Naive B cell (primary cell): ENCODE data around the gene TAX1BP3. TPM values are rescaled to one million over a fixed set of nuclear protein-coding genes. Genes with fewer than 3 reads are reported as not detected.

Experiments
- ATAC-seq, 2 donors: fragments of 150-1000 bp; cut with Tn5 transposase; 2 replicates each; pipeline ENCODE4 v1.10.0; 2021; ENCODE audit warnings: low read depth in 2 of 2, mild to moderate bottlenecking in 2 of 2, moderate library complexity in 2 of 2
- DNase-seq: peaks from one replicate; pipeline ENCODE4 v3.0.0; 2022
- H3K27ac Mint-ChIP-seq, 6 donors: one replicate each; pipeline ENCODE4 v1.8.0; 2020 to 2022; ENCODE audit warnings: mild to moderate bottlenecking in 6 of 6, mixed read lengths in 6 of 6, moderate library complexity in 5 of 6, inconsistent platforms in 2 of 6
- H3K27me3 Mint-ChIP-seq, 3 donors: one replicate each; pipeline ENCODE4 v1.8.0; 2021 to 2022; ENCODE audit warnings: mixed read lengths in 3 of 3, mild to moderate bottlenecking in 1 of 3
- H3K36me3 Mint-ChIP-seq, 2 donors: one replicate each; pipeline ENCODE4 v1.8.0; 2020 to 2022; ENCODE audit warnings: mixed read lengths in 2 of 2, inconsistent platforms in 1 of 2, mild to moderate bottlenecking in 1 of 2
- H3K4me1 Mint-ChIP-seq, 3 donors: one replicate each; pipeline ENCODE4 v1.8.0; 2020 to 2022; ENCODE audit warnings: mixed read lengths in 3 of 3, inconsistent platforms in 1 of 3, mild to moderate bottlenecking in 1 of 3, moderate library complexity in 1 of 3
- H3K4me3 Mint-ChIP-seq, 8 donors: one replicate each; pipeline ENCODE4 v1.8.0; 2020 to 2022; ENCODE audit warnings: mild to moderate bottlenecking in 8 of 8, mixed read lengths in 8 of 8, moderate library complexity in 8 of 8, inconsistent platforms in 2 of 8
- H3K9me3 Mint-ChIP-seq, 7 donors: one replicate each; pipeline ENCODE4 v1.8.0; 2020 to 2022; ENCODE audit warnings: mixed read lengths in 7 of 7, mild to moderate bottlenecking in 5 of 7, inconsistent platforms in 2 of 7, moderate library complexity in 1 of 7
- polyA plus RNA-seq, 6 donors: library from polyadenylated mRNA; unstranded; fragments of 300-500 nt; fragmentation: Illumina TruSeq; gene quantifications; one replicate each; pipeline ENCODE4 v1.2.3, GENCODE V29; 2021; ENCODE audit warnings: low read depth in 6 of 6

TAX1BP3 gene
- polyA plus RNA-seq, 6 donors from 2014 or later, result 37.1 to 56.5 (median 45.1) TPM

DNA sequence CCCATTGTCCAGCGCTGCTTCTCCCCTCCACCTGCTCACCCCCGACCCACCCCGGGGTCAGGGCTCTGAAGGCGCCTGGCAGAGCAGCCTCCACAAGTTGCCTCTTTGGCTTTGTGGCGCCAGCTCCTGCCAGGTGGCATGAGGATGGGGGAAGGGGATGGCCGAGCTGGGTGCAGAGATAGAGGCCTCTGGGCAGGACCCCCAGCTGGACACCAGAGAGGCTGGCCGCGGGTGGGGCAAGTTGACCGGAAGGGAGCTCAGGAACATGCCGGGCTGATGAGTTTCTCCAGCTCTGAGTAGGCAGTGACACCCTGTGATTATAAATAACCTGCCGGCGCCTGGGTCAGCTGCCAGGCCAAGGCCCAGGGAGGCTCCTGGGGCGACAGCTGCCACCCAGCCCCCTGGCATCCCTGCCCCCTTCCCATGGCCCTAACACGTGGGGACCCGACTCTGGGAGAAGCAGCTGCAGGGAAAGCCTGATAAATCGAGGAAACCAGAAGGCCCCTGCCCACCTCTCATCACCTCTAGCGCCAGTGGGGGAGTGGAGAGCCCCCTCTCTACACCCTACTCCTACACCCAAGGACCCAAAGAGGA, 26.8 kb upstream of the TAX1BP3 start:
- Mint-ChIP-seq H3K4me1 (peaks cover 30 to 74% (median 68%) of the 10 kb centered on the region in 3 donors), H3K4me3 (peak overlapping the region; percentile 95 to 99 (median 98)), H3K27me3 (no peaks in the 10 kb centered on the region), H3K9me3 (peaks cover 0 to 2% (median 0%) of the 10 kb centered on the region in 7 donors), H3K27ac (peak overlapping the region in 5 of 6 donors; percentile 51 to 99 (median 96)), H3K36me3 (peaks cover 3 to 15% of the 10 kb centered on the region in 2 donors)
- ATAC-seq (peak; percentile 3), DNase-seq (peak; percentile 39)

DNA sequence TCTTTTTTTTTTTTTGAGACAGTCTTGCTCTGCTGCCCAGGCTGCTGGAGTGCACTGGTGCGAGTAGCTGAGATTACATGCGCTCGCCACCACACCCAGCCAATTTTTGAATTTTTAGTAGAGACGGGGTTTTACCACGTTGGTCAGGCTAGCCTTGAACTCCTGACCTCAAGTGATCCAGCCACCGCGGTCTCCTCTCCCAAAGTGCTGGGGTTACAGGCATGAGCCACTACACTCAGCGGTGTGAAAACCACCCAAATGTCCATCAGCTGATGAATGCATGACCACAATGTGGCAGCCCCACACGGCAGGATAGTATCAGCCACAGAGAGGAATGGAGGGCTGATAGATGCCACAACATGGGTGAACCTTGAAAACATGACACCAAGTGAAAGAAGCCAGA, 25.5 kb upstream of the TAX1BP3 start:
- H3K36me3 Mint-ChIP-seq, result peaks cover 8 to 15% of the 10 kb centered on the region in 2 donors
- H3K4me1 Mint-ChIP-seq, result peaks cover 35 to 71% (median 64%) of the 10 kb centered on the region in 3 donors
- H3K27me3 Mint-ChIP-seq, result no peaks in the 10 kb centered on the region
- DNase-seq (peak; percentile 81), ATAC-seq (peak; percentile 63 to 67)
- no peaks in the 10 kb centered on the region for H3K9me3 Mint-ChIP-seq
- H3K27ac Mint-ChIP-seq, result peak overlapping the region; percentile 95 to 99 (median 98)
- peak overlapping the region; percentile 95 to 99 (median 98) for H3K4me3 Mint-ChIP-seq

DNA sequence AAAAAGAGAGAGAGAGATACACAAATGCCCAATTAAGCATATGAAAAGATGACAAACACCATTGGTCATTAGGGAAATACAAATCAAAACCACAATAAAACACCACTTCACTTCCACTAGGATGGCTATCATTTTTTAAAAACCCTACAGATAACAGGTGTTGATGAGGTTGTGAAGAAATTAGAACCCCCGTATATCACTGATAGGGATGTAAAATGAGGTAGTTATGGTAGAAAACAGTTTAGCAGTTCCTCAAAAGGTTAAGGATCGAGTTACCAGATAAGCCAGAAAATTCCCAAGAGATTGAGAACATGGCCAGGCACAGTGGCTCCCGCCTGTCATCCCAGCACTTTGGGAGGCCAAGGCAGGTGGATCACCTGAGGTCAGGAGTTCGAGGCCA, 24.8 kb upstream of the TAX1BP3 start:
- DNase-seq (peak; percentile 27), ATAC-seq (no peak)
- Mint-ChIP-seq H3K36me3 (peaks cover 13 to 21% of the 10 kb centered on the region in 2 donors), H3K4me3 (peak overlapping the region; percentile 92 to 99 (median 98)), H3K9me3 (no peaks in the 10 kb centered on the region), H3K27ac (peak overlapping the region; percentile 80 to 96 (median 94)), H3K27me3 (no peaks in the 10 kb centered on the region), H3K4me1 (peaks cover 42 to 72% (median 64%) of the 10 kb centered on the region in 3 donors)

DNA sequence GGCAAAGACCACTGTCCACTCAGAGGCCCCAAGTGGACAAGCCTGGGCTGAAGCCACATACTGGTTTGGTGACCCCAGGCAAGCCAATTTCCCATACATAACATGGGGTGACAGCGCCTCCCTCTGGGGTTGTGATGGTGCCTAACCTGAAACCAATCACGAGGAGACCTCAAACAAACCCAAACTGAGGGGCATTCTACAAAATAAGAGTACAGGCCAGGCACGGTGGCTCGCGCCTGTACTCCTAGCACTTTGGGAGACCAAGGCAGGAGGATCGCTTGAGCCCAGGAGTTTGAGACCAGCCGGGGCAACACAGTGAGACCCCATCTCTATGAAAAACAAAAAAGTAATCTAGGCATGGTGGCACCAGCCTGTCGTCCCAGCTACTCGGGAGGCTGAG, 24.0 kb upstream of the TAX1BP3 start:
- Mint-ChIP-seq H3K4me1 (peaks cover 46 to 67% (median 59%) of the 10 kb centered on the region in 3 donors), H3K9me3 (no peaks in the 10 kb centered on the region), H3K27me3 (no peaks in the 10 kb centered on the region), H3K27ac (peak overlapping the region in 4 of 6 donors; percentile 79 to 95 (median 94)), H3K36me3 (peaks cover 14 to 21% of the 10 kb centered on the region in 2 donors), H3K4me3 (peak overlapping the region; percentile 92 to 99 (median 98))
- no peak for DNase-seq
- no peak for ATAC-seq

DNA sequence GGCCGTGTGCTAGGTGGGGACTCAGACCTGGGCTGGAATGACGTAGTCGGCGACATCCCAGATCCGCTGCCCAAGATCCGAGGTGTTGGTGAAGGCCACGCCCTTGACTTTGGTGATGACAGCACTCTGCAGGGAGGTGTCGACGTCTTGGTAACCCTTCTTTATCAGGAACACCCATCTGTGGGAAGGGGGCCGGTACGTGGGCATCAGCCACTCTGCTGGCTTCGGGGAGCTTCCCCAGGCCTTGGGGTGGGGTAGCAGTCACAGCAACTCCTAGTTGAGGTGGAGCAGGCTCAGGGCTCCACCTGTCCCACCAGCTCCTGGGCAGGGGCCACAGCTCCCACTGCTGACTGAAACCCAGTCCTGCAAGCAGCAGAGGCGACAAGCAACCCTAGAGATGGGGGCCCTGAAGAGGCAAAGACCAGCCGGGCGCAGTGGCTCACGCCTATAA, 23.3 kb upstream of the TAX1BP3 start:
- no peak for DNase-seq
- no peak for ATAC-seq
- no peaks in the 10 kb centered on the region for H3K9me3 Mint-ChIP-seq
- peak overlapping the region in 5 of 6 donors; percentile 44 to 95 (median 95) for H3K27ac Mint-ChIP-seq
- H3K4me1 Mint-ChIP-seq, result peaks cover 46 to 61% (median 52%) of the 10 kb centered on the region in 3 donors
- no peaks in the 10 kb centered on the region for H3K27me3 Mint-ChIP-seq
- peaks cover 14 to 21% of the 10 kb centered on the region in 2 donors for H3K36me3 Mint-ChIP-seq
- H3K4me3 Mint-ChIP-seq, result peak overlapping the region; percentile 75 to 99 (median 90)

DNA sequence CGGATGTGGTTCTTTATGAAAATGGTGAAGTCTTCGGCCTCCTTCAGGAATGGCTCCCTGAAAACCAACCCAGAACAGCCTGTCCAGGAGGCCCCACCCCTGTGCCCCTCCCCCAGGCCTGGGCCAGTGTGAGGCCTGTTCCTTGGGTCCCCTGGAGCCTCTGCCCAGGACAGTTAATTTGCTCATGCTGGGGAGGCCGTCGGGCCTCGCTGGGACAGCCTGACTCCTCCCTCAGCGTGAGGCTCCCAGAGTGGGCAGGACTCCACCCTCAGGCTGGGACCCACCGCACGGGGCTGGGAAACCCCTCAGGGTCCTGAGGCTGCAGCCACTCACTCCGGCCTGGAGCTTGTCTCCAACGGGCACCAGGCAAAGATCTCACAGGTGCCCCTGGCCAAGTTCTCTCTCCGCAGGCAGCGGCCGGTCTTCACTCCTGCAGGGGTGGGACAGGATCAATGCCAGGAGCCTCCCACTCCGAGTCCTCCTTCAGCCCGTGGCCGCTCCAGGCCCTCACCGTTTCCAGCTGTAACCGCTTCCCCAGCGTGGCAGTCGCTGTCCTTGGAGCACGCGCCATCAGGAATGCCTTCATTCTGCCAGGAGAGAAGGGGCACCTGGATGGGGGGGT, 21.8 kb upstream of the TAX1BP3 start:
- Mint-ChIP-seq H3K36me3 (peaks cover 14% of the 10 kb centered on the region in 2 donors), H3K27me3 (no peaks in the 10 kb centered on the region), H3K27ac (peak overlapping the region in 5 of 6 donors; percentile 81 to 97 (median 95)), H3K4me3 (peak overlapping the region; percentile 79 to 98 (median 88)), H3K4me1 (peaks cover 44 to 59% (median 48%) of the 10 kb centered on the region in 3 donors), H3K9me3 (no peaks in the 10 kb centered on the region)
- no peak for ATAC-seq
- DNase-seq, result no peak

DNA sequence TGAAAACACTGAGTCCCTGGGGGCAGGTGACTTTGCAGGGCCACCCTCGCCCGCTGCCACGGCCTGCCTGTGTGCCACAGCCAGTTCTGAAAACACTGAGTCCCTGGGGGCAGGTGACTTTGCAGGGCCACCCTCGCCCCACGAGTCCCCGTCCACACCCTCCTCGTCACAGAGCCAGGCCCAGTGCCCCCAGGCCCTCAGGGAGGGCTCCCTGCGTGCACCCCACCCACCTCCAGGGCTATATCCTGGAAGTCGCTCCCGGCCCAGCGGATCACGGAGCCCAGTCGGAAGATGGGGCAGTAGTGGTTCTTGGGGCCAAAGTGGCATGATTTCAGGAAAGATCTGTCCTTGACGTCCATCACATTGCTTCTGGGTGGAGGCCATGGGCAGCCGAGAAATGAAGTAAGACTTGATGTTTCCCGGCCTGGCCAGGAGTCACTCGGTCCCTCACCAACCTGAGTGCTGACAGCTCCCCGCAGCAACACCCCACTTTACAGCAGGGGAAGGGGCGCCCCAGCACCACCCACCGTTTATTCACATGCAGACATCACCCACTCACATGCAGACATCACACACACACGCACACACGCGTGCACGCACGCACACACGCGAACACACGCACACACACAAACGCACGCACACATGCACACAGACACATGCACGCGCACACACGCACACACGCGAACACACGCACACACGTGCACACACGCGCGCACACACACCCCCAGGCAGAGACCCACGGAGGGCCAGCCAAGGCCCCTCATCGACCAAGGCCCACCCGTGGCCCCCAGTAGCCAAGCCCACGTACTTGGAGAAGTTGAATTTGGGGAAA, 21.1 kb upstream of the TAX1BP3 start:
- Mint-ChIP-seq H3K27ac (peak overlapping the region; percentile 72 to 97 (median 90)), H3K9me3 (no peaks in the 10 kb centered on the region), H3K36me3 (peaks cover 9 to 14% of the 10 kb centered on the region in 2 donors), H3K4me3 (peak overlapping the region; percentile 79 to 96 (median 88)), H3K27me3 (no peaks in the 10 kb centered on the region), H3K4me1 (peaks cover 43 to 65% (median 51%) of the 10 kb centered on the region in 3 donors)
- DNase-seq (peak; percentile 19), ATAC-seq (no peak)

DNA sequence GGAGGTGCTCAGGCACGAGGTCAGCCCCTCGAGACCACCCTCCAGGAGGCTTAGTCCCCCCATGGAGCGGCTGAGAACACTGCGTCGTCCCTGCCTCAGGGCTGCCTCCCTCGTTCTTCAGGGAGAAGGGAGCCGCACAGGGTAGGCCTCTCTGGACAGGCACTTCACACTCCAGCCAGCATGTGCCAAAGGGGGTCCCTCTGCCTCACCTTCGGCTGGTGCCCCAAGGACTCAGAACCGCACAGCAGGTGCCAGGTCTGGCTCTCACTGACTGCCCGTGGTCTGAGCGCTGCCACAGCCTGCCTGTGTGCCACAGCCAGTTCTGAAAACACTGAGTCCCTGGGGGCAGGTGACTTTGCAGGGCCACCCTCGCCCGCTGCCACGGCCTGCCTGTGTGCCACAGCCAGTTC, 20.5 kb upstream of the TAX1BP3 start:
- no peaks in the 10 kb centered on the region for H3K27me3 Mint-ChIP-seq
- H3K27ac Mint-ChIP-seq, result peak overlapping the region in 4 of 6 donors; percentile 85 to 95 (median 93)
- peaks cover 6 to 12% of the 10 kb centered on the region in 2 donors for H3K36me3 Mint-ChIP-seq
- peaks cover 43 to 65% (median 53%) of the 10 kb centered on the region in 3 donors for H3K4me1 Mint-ChIP-seq
- H3K4me3 Mint-ChIP-seq, result peak overlapping the region; percentile 83 to 95 (median 88)
- DNase-seq (peak; percentile 31), ATAC-seq (peak in 1 of 2 donors; percentile 13)
- no peaks in the 10 kb centered on the region for H3K9me3 Mint-ChIP-seq

DNA sequence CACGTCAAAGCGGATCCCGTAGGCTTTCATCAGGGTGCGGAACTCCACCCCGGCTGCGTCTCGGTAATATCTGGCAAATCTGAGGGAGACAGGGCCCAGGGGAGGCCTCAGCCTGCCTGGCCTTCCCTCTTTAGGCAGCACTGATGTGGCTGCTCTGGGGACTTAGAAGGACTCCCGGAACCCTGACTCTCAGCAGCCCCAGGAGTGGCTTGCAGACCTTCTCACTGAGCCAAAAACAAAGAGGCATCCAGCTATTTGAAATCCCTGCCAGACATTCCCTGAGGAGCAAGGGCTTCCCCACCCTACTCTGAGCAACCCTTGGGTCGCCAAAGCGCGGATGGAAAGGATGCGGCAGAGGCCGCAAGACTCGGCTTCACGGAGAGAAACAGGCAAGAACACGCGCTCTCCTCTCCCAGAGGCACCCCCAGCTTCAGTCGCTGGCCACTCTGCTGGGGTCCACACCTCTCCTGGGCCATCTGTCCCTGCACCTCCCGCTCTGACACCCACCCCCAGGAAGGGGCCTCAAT, 19.7 kb upstream of the TAX1BP3 start:
- peaks cover 43 to 67% (median 58%) of the 10 kb centered on the region in 3 donors for H3K4me1 Mint-ChIP-seq
- peaks cover 6 to 11% of the 10 kb centered on the region in 2 donors for H3K36me3 Mint-ChIP-seq
- no peaks in the 10 kb centered on the region for H3K27me3 Mint-ChIP-seq
- no peaks in the 10 kb centered on the region for H3K9me3 Mint-ChIP-seq
- H3K27ac Mint-ChIP-seq, result peak overlapping the region; percentile 85 to 95 (median 90)
- peak; percentile 41 for DNase-seq
- peak overlapping the region; percentile 83 to 95 (median 88) for H3K4me3 Mint-ChIP-seq
- ATAC-seq, result peak; percentile 23 to 36

DNA sequence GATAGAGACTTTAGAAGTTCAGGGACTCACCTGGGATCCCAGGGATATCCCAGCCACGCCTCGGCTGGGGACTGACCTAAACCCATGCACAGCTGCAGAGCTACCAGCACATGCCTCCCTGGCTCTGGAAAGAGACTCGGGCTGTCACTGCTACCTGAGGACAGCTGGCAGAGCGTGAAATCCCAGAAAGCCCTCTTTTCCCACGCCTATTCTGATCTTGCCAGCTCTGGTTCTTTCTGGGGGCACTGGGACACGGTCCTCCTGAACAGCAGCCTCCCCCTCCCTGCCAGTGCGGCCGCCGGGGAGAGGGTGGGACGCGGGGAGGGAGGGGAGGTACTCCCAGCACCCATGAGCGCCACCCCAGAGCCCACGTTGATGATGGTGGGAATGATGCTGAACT, 16.8 kb upstream of the TAX1BP3 start:
- no peaks in the 10 kb centered on the region for H3K9me3 Mint-ChIP-seq
- peak overlapping the region; percentile 49 to 92 (median 80) for H3K27ac Mint-ChIP-seq
- no peak for ATAC-seq
- peak overlapping the region; percentile 15 to 73 (median 41) for H3K4me3 Mint-ChIP-seq
- peaks cover 6 to 11% of the 10 kb centered on the region in 2 donors for H3K36me3 Mint-ChIP-seq
- H3K27me3 Mint-ChIP-seq, result no peaks in the 10 kb centered on the region
- peaks cover 44 to 60% (median 59%) of the 10 kb centered on the region in 3 donors for H3K4me1 Mint-ChIP-seq
- DNase-seq, result peak; percentile 31

DNA sequence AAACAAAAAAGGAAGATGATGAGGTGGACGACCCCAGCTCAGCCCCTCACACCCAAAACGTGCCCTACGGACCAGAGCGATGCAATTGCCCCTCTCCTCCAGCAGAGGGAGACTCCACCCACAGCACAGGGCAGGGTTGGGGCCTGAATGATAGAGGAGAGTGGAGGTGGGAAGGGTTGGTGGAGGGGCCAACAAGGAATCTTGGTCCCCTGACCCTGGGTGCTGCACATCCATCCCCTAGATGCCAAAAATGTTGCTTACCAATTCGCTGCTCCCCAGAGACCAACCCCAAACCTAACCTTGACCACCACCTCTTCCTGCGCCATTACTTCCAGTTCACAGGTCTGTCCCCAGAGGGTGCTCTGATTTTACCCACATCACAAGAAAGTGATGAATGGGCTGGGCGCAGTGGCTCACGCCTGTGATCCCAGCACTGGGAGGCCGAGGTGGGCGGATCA, 14.7 kb upstream of the TAX1BP3 start:
- Mint-ChIP-seq H3K27ac (peak overlapping the region; percentile 70 to 93 (median 90)), H3K4me3 (peak overlapping the region; percentile 23 to 78 (median 56)), H3K36me3 (peaks cover 0 to under 1% of the 10 kb centered on the region in 2 donors), H3K4me1 (peaks cover 28 to 53% (median 44%) of the 10 kb centered on the region in 3 donors), H3K9me3 (no peaks in the 10 kb centered on the region), H3K27me3 (no peaks in the 10 kb centered on the region)
- DNase-seq (peak; percentile 74), ATAC-seq (peak; percentile 73)

DNA sequence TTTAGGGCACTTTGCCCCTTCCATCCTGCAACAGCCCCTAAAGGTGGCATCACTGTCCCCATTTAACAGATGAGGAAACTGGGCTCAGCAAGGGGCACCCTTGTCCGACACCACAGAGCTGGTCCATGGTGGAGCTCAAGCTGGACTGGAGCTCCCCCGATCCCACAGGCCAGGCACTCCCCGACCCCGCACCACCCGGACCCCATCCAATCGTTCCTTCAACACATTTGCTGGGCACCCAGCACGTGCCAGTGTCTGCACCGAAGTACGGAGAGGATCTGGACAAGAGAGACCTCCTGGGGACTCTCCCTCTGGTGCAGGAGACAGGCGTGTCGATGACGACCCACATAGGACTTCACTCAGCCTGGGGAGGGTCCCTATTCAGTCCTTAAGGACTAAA, 13.7 kb upstream of the TAX1BP3 start:
- no peak for ATAC-seq
- H3K27me3 Mint-ChIP-seq, result no peaks in the 10 kb centered on the region
- peak overlapping the region in 4 of 6 donors; percentile 76 to 93 (median 86) for H3K27ac Mint-ChIP-seq
- no peaks in the 10 kb centered on the region for H3K9me3 Mint-ChIP-seq
- H3K36me3 Mint-ChIP-seq, result no peaks in the 10 kb centered on the region
- peak overlapping the region in 2 of 8 donors; percentile 45 to 50 for H3K4me3 Mint-ChIP-seq
- H3K4me1 Mint-ChIP-seq, result peaks cover 28 to 56% (median 50%) of the 10 kb centered on the region in 3 donors
- no peak for DNase-seq
